Measurements from ENCODE around the gene NEURL1.

GRCh38 chr10:103519798-103520197, 26.3 kb downstream of the NEURL1 start:
- TF ChIP-seq CTCF (IDR thresholded peaks at IDR 0.05): no peak
- TF ChIP-seq POLR2AphosphoS5 (IDR thresholded peaks at IDR 0.05; ENCODE audit: low read depth, low read length): no peak
- TF ChIP-seq REST (IDR thresholded peaks at IDR 0.05; ENCODE audit: insufficient read depth in 1 of 2, low read depth in 2 of 2, low read length in 1 of 2): no peak
